HepG2 (cell line): ENCODE measurements around the gene PLK5. TPM values are rescaled to one million over a fixed set of nuclear protein-coding genes. Genes with fewer than 3 reads are reported as not detected.

Experiments
- AGO1 ChIP-seq: fragments of 200-400 bp; formaldehyde crosslinking; IDR thresholded peaks from 2 replicates; pipeline ENCODE4 v1.6.1; 2017; ENCODE audit warnings: mild to moderate bottlenecking, low read depth, low read length, moderate library complexity; ENCODE audit not compliant: poor library complexity, severe bottlenecking
- ATF7 ChIP-seq, 2 experiments: fragments of 450-650 bp in 1 of 2; sonication (generic) in 1 of 2; formaldehyde crosslinking in 1 of 2; IDR thresholded peaks; 2 replicates each; pipeline versions ENCODE4 v1.4.0 to v1.6.1; 2016 to 2020; ENCODE audit warnings: antibody characterized with exemption in 1 of 2, mild to moderate bottlenecking in 1 of 2, missing genetic modification reagents in 1 of 2
- DMAP1 ChIP-seq: IDR thresholded peaks from 2 replicates; pipeline ENCODE4 v1.6.1; 2016
- KDM4B ChIP-seq: sonication (generic); formaldehyde crosslinking; IDR thresholded peaks from 2 replicates; pipeline ENCODE4 v1.4.0; 2020; ENCODE audit warnings: missing genetic modification reagents
- NFKBIZ ChIP-seq: IDR thresholded peaks from 2 replicates; pipeline ENCODE4 v1.6.1; 2018; ENCODE audit warnings: missing genetic modification reagents, missing compliant biosample characterization
- PRDM15 ChIP-seq: sonication (generic); formaldehyde crosslinking; IDR thresholded peaks from 2 replicates; pipeline ENCODE4 v1.4.0; 2020; ENCODE audit warnings: missing genetic modification reagents
- RARA ChIP-seq: IDR thresholded peaks from 2 replicates; pipeline ENCODE4 v1.6.1; 2016; ENCODE audit warnings: missing genetic modification reagents, missing compliant biosample characterization
- SRY ChIP-seq: sonication (generic); formaldehyde crosslinking; IDR thresholded peaks from 2 replicates; pipeline ENCODE4 v1.8.0; 2022; ENCODE audit warnings: mild to moderate bottlenecking, missing genetic modification reagents
- WIZ ChIP-seq: sonication (generic); formaldehyde crosslinking; IDR thresholded peaks from 2 replicates; pipeline ENCODE4 v1.5.1; 2020; ENCODE audit warnings: mild to moderate bottlenecking, missing genetic modification reagents
- ZHX1 ChIP-seq: sonication (generic); formaldehyde crosslinking; IDR thresholded peaks from 2 replicates; pipeline ENCODE4 v1.8.1; 2022; ENCODE audit warnings: low read depth, mild to moderate bottlenecking, missing genetic modification reagents
- ZNF121 ChIP-seq: sonication (generic); formaldehyde crosslinking; IDR thresholded peaks from 2 replicates; pipeline ENCODE4 v1.5.0; 2020; ENCODE audit warnings: mild to moderate bottlenecking, missing genetic modification reagents
- ZNF33B ChIP-seq: sonication (generic); formaldehyde crosslinking; IDR thresholded peaks from 2 replicates; pipeline ENCODE4 v1.5.1; 2020; ENCODE audit warnings: mild to moderate bottlenecking, missing genetic modification reagents
- ZNF598 ChIP-seq: sonication (generic); formaldehyde crosslinking; IDR thresholded peaks from 2 replicates; pipeline ENCODE4 v1.5.1; 2020; ENCODE audit warnings: mild to moderate bottlenecking, missing genetic modification reagents, borderline replicate concordance
- ZNF800 ChIP-seq: sonication (generic); formaldehyde crosslinking; IDR thresholded peaks from 2 replicates; pipeline ENCODE4 v1.4.0; 2020; ENCODE audit warnings: missing genetic modification reagents
- polyA plus RNA-seq, 8 experiments: library from polyadenylated mRNA; depleted of rRNA in 3 of 8; stranded (reverse) in 7 of 8; unstranded in 1 of 8; fragments of >200 nt; fragmentation: Illumina TruSeq in 4 of 8; extraction: Trizol in 4 of 8; gene quantifications; 2 replicates each; pipeline versions ENCODE4 v1.2.1 to v1.2.3, GENCODE V29; 2011 to 2016; ENCODE audit warnings: low read depth in 4 of 8, missing spikeins in 1 of 8, mixed read lengths in 1 of 8; ENCODE audit not compliant: insufficient read depth in 1 of 8
- total RNA-seq, 5 experiments: library from RNA; depleted of rRNA; stranded (reverse); fragments of >200 nt; fragmentation: Illumina TruSeq; extraction: Trizol; gene quantifications; 2 replicates each; pipeline ENCODE4 v1.2.3, GENCODE V29; 2016; ENCODE audit warnings: low read depth in 1 of 5
- TF ChIP-seq, protein P1 (sequence below): sonication (generic); formaldehyde crosslinking; IDR thresholded peaks from 2 replicates; pipeline ENCODE4 v1.8.1; 2023; ENCODE audit warnings: mild to moderate bottlenecking, moderate library complexity, missing genetic modification reagents
- TF ChIP-seq, protein P2 (sequence below): sonication (generic); formaldehyde crosslinking; IDR thresholded peaks from 2 replicates; pipeline ENCODE4; 2020; ENCODE audit warnings: missing genetic modification reagents, mild to moderate bottlenecking, borderline replicate concordance

PLK5 gene
- total and polyA plus RNA-seq, 2 of the 13 experiments (the other 11 are each of a cell fraction or from before 2014, with no cell fraction given): not detected

DNA sequence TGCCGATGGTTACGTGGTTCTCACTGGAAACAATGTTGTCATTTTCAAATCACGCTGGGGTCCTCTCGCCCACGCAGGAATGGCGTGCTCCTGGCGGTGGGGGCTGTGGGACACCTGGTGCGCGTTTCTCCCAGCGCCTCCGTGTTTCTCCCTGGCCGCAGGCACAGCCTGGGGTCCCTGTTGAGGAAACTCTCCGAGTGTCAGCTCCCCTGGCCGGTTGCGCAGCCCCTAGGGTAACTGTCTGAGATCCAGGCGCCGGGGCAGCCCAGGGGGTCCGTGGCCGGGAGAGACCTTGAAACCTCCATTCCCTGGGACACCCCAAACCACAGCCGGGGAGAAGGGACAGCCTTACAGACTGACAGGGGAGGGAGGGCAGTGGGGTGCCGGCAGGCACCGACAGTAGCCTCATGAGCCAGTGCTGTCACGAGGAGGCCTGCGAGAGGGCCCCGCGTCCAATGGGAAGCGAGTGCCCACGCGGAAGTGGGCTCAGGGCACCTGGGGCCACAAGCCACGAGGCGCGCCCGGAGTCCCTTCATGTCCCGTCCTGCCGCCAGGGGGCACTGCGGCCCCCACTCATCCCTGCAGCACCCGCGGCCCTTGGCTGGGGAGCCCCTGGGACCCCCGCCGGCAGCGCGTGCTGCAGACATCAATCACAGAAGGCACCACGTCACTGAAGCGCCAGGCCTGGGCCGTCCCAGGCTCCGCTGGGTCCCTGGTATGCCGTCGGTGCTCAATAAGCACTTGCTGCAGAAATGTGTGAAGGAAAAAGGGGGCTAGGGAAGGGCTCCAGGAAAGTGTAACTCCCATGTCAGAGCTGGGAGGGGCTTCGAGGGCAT, 20.6 kb upstream of the PLK5 start (continued):
- TF ChIP-seq ZNF800 (CRISPR knock-in tag) (no peak), SRY (CRISPR knock-in tag) (0 out of 2 replicates have a peak, but pooled peaks have one; percentile 45), ZNF598 (CRISPR knock-in tag) (no peak), ZNF121 (no peak), ATF7 (IDR thresholded peaks at IDR 0.05) (no peak), ATF7 (CRISPR knock-in tag; IDR thresholded peaks at IDR 0.05) (no peak), KDM4B (CRISPR knock-in tag) (no peak), NFKBIZ (CRISPR knock-in tag) (no peak), PRDM15 (CRISPR knock-in tag) (no peak), WIZ (CRISPR knock-in tag) (no peak), DMAP1 (CRISPR knock-in tag) (no peak; the same call in 1 of the 2 replicates), AGO1 (peak; percentile 73), RARA (CRISPR knock-in tag) (0 out of 2 replicates have a peak, but pooled peaks have one; percentile 16), ZHX1 (CRISPR knock-in tag) (no peak), ZNF33B (CRISPR knock-in tag) (no peak)
- TF ChIP-seq, protein P1, sequence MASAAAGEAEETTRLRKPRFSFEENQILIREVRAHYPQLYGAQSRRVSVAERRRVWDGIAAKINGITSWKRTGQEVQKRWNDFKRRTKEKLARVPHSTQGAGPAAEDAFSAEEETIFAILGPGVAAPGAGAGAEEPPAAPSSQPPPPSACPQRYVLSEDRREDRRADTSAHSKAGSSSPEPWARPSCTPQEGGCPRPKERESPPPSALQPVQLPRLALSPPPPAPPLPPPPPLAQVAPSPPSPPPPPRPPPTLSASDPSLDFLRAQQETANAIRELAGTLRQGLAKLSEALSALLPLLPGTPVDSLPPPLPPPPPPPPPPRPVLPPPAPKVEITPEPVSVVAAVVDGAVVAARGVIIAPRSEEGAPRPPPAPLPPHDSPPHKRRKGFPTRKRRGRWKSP (CRISPR knock-in tag): no peak
- TF ChIP-seq, protein P2, sequence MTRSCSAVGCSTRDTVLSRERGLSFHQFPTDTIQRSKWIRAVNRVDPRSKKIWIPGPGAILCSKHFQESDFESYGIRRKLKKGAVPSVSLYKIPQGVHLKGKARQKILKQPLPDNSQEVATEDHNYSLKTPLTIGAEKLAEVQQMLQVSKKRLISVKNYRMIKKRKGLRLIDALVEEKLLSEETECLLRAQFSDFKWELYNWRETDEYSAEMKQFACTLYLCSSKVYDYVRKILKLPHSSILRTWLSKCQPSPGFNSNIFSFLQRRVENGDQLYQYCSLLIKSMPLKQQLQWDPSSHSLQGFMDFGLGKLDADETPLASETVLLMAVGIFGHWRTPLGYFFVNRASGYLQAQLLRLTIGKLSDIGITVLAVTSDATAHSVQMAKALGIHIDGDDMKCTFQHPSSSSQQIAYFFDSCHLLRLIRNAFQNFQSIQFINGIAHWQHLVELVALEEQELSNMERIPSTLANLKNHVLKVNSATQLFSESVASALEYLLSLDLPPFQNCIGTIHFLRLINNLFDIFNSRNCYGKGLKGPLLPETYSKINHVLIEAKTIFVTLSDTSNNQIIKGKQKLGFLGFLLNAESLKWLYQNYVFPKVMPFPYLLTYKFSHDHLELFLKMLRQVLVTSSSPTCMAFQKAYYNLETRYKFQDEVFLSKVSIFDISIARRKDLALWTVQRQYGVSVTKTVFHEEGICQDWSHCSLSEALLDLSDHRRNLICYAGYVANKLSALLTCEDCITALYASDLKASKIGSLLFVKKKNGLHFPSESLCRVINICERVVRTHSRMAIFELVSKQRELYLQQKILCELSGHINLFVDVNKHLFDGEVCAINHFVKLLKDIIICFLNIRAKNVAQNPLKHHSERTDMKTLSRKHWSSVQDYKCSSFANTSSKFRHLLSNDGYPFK: no peak
